Upper lobe of left lung (tissue), 4 donors: ENCODE measurements around the gene KCNMA1.

ENCODE experiments used
- POLR2AphosphoS5 ChIP-seq, 2 donors: sonication (generic); formaldehyde crosslinking; IDR thresholded peaks; one replicate each; pipeline ENCODE4 v1.5.1; 2017; ENCODE audit warnings: antibody characterized with exemption in 2 of 2
- TF ChIP-seq, protein P1 (sequence below), 6 experiments: fragments of 450-650 bp in 4 of 6; fragments of 200-600 bp in 2 of 6; sonication (generic) in 2 of 6; IDR thresholded peaks; one replicate each; pipeline ENCODE4 v1.5.1; 2016 to 2019; ENCODE audit warnings: antibody characterized with exemption in 6 of 6

DNA sequence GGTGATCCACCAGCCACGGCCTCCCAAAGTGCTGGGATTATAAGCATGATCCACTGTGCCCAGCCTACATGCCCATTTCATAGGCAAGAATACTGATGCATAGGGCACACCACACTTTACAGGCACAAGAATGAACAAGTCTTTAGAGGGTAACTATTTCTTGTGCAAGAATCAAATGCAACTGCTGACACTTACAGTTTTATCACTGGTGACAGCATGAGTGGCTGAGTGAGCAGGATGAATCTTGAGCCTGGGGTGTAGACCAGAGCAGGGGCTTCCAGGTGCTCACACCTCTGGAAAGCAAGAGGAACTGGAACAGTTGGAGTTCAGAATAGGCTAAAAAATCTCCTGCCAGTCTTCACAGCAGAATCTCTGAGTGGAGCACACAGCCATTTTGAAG is 287.5 kb downstream of the KCNMA1 start:
- TF ChIP-seq, protein P1, sequence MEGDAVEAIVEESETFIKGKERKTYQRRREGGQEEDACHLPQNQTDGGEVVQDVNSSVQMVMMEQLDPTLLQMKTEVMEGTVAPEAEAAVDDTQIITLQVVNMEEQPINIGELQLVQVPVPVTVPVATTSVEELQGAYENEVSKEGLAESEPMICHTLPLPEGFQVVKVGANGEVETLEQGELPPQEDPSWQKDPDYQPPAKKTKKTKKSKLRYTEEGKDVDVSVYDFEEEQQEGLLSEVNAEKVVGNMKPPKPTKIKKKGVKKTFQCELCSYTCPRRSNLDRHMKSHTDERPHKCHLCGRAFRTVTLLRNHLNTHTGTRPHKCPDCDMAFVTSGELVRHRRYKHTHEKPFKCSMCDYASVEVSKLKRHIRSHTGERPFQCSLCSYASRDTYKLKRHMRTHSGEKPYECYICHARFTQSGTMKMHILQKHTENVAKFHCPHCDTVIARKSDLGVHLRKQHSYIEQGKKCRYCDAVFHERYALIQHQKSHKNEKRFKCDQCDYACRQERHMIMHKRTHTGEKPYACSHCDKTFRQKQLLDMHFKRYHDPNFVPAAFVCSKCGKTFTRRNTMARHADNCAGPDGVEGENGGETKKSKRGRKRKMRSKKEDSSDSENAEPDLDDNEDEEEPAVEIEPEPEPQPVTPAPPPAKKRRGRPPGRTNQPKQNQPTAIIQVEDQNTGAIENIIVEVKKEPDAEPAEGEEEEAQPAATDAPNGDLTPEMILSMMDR (IDR thresholded peaks at IDR 0.05), result no peak
- TF ChIP-seq POLR2AphosphoS5 (IDR thresholded peaks at IDR 0.05), result no peak
